22Rv1 (cell line): Measurements from ENCODE around the gene SLC7A9.

Source experiments
- CTCF ChIP-seq: fragments of 450-650 bp; IDR thresholded peaks from 2 replicates; pipeline ENCODE4 v1.5.1; 2017; ENCODE audit warnings: mild to moderate bottlenecking
- ZFX ChIP-seq: fragments of 450-650 bp; IDR thresholded peaks from 2 replicates; pipeline ENCODE4 v1.6.1; 2017; ENCODE audit warnings: antibody characterized with exemption, borderline replicate concordance

- TF ChIP-seq CTCF: no peak
- no peak for TF ChIP-seq ZFX
These were observed 59.8 kb downstream of the SLC7A9 start for GRCh38 chr19:32809754-32810153.
